ENCODE measurements around the gene GREB1.

DNA sequence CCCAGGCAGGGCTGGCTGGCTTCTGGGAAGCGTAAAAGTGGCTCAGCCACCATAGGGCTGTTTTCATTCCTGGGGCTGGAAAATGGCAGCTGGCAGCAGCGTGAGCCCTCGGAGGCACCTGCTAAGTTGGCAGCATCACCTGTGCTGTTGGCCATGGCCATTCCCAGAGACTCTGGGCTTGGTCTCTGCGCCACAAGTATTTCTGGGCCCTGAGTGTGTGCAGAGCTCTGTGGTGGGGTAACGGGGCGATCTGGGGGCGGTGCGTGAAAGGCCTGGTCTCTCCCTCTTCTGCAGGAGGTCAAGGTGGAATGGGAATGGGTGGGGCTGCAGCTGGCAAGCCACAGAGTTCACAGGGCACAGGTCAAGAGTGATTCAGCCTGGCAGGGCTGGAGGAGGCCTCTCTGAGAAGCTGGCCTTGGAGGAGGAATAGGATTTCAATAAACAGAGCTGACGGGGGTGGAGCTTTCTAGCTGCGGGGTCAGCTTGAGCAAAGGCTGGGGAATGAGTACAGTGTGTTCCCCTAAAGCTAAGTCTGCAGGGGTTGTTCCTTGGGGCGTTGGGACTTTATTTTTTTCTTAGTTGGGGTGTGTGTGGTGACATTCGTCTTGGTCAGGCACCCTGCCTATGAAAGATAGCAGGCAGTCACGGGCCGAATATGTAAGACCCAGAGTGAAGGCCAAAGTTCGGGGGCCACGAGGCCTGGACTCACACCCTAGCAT, 146.5 kb downstream of the GREB1 start:
- TF ChIP-seq, protein P1, sequence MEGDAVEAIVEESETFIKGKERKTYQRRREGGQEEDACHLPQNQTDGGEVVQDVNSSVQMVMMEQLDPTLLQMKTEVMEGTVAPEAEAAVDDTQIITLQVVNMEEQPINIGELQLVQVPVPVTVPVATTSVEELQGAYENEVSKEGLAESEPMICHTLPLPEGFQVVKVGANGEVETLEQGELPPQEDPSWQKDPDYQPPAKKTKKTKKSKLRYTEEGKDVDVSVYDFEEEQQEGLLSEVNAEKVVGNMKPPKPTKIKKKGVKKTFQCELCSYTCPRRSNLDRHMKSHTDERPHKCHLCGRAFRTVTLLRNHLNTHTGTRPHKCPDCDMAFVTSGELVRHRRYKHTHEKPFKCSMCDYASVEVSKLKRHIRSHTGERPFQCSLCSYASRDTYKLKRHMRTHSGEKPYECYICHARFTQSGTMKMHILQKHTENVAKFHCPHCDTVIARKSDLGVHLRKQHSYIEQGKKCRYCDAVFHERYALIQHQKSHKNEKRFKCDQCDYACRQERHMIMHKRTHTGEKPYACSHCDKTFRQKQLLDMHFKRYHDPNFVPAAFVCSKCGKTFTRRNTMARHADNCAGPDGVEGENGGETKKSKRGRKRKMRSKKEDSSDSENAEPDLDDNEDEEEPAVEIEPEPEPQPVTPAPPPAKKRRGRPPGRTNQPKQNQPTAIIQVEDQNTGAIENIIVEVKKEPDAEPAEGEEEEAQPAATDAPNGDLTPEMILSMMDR (IDR thresholded peaks at IDR 0.05): no peak
- TF ChIP-seq EZH2 (IDR thresholded peaks at IDR 0.05) (no peak), EZH2phosphoT487 (IDR thresholded peaks at IDR 0.05) (no peak)
